ENCODE measurements around the gene ABLIM1.

ABLIM1 gene

DNA sequence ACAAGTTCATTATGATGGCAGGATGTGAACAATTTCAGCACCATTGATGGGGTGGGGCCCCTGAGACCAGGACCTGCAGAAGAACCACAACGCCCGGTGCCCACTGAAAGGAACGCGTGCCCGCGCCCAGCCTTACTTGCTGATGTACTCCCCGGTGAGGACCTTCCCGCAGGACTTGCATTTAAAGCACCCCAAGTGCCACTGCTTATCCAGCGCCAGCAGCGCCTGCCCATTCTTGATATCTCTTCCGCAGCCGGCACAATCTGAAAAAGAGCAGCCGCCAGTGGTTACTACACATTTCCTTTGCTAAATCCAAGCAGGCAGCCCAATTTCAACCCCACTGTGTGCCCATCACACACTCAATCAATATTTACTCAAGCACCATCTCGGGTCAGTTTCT, 110.6 kb downstream of the ABLIM1 start:
- TF ChIP-seq, protein P1, sequence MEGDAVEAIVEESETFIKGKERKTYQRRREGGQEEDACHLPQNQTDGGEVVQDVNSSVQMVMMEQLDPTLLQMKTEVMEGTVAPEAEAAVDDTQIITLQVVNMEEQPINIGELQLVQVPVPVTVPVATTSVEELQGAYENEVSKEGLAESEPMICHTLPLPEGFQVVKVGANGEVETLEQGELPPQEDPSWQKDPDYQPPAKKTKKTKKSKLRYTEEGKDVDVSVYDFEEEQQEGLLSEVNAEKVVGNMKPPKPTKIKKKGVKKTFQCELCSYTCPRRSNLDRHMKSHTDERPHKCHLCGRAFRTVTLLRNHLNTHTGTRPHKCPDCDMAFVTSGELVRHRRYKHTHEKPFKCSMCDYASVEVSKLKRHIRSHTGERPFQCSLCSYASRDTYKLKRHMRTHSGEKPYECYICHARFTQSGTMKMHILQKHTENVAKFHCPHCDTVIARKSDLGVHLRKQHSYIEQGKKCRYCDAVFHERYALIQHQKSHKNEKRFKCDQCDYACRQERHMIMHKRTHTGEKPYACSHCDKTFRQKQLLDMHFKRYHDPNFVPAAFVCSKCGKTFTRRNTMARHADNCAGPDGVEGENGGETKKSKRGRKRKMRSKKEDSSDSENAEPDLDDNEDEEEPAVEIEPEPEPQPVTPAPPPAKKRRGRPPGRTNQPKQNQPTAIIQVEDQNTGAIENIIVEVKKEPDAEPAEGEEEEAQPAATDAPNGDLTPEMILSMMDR (conservative IDR thresholded peaks at IDR 0.05; ENCODE audit: low read depth, low read length), result no peak
- no peak for DNase-seq (ENCODE audit: low read depth)
- no peak overlapping the region for H3K4me3 ChIP-seq (ENCODE audit: low read length)

DNA sequence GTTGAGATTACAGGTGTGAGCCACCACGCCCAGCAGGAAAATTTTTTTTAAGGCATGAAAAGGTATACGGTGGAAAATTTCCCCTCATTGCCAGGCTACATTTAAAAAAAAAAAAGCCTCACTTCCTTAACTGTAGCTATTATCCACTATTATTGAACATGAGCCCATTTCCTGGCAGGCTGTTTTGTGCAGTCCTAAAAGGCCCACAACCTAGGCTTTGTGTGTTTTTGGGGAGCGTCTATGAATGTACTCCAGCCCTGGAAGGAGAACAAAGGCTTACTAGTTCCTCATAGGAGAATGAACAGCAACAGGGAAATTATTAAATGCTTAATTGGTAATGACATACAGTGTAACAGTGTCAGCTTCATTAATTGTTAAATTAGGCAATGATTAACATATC, 111.0 kb downstream of the ABLIM1 start:
- no peak for DNase-seq (ENCODE audit: low read depth)
- TF ChIP-seq, protein P1 (conservative IDR thresholded peaks at IDR 0.05; ENCODE audit: low read depth, low read length), result no peak
- H3K4me3 ChIP-seq (ENCODE audit: low read length), result no peak overlapping the region

DNA sequence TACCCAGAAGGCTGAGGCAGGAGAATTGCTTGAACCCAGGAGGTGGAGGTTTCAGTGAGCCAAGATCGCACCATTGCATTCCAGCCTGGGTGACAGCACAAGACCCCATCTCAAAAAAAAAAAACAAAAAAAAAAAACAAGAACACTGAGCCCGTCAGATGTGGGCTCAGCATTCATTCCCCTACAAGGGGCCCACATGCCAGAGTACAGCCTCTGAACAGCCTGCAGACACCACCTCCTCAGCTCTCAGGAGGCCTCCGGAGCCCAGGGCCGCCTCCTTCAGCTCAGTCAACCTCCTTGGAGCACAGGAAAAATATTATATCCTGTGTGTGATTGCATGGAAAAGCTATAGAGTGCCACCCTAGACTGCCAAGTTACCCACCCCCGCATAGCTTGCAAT, 112.3 kb downstream of the ABLIM1 start:
- no peak for DNase-seq (ENCODE audit: low read depth)
- H3K4me3 ChIP-seq (ENCODE audit: low read length), result no peak overlapping the region
- TF ChIP-seq, protein P1 (conservative IDR thresholded peaks at IDR 0.05; ENCODE audit: low read depth, low read length), result no peak

DNA sequence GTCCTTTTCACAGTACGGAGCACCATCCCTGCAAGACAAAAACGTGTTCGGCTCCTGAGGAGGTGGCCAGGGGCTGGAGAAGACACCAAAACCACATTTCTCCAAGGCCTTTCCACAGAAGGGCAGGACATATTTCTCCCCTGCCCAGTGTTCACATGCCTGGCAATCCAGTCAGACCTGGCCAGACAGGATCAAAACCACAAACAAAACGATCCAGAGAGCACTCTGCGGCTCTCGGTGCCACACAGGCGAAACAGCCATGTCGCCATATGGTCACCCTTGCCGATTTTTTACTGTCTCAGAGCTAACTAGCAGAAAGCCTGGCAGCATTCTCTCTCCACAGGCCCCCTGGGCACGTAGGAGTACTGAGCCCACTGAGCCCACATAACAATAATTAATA, 113.0 kb downstream of the ABLIM1 start:
- TF ChIP-seq, protein P1 (conservative IDR thresholded peaks at IDR 0.05; ENCODE audit: low read depth, low read length), result no peak
- no peak overlapping the region for H3K4me3 ChIP-seq (ENCODE audit: low read length)
- no peak for DNase-seq (ENCODE audit: low read depth)

DNA sequence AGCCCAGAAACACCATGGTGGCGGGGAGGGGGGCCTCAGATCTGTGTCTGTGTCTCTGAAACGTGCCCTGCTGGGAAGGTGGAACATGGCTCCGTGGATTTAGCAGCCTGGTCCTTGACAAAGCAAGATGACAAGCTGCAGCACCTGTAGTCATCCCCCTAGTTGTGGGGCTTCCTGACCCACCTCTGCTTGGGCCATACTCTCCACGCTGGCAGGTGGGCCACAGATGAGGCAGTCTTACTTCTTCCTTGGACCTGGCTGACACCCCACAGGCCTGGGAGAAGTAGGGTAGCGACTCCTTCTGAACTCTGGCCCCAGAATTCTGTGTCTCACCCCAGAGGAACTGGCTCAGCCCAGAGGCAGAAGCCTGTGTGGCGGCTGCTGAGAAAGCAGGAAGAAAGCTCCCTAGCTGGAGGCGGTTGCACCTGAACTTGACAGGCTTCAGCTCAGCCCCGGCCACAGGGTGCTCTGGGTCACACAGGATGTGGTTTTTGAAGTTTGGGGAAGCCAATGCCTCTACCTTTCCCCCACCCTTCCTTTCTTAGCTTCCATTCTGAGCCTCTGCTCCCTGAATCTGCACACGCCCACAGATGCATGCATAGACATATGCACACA, 113.9 kb downstream of the ABLIM1 start:
- no peak overlapping the region for H3K4me3 ChIP-seq (ENCODE audit: low read length)
- TF ChIP-seq, protein P1 (conservative IDR thresholded peaks at IDR 0.05; ENCODE audit: low read depth, low read length), result no peak
- DNase-seq (ENCODE audit: low read depth), result no peak

DNA sequence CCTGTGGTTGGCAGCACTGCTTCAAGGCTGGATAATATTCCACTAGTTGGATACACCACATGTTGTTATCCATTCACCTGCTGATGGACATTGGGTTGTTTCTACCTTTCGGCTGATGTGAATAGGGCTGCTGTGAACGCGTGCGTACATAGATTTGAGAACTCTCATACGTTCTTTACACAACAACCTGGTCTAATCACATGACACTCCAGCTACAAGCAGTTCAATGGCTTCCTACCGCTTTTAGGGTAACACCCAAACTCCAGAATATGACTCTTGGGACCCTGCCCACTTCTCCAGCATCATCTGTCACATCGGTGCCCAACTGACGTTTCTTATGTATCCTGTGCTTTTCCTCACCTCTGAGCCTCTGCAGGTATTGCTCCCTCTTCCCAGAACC, 114.6 kb downstream of the ABLIM1 start:
- H3K4me3 ChIP-seq (ENCODE audit: low read length), result no peak overlapping the region
- TF ChIP-seq, protein P1 (conservative IDR thresholded peaks at IDR 0.05; ENCODE audit: low read depth, low read length), result no peak
- DNase-seq (ENCODE audit: low read depth), result no peak

DNA sequence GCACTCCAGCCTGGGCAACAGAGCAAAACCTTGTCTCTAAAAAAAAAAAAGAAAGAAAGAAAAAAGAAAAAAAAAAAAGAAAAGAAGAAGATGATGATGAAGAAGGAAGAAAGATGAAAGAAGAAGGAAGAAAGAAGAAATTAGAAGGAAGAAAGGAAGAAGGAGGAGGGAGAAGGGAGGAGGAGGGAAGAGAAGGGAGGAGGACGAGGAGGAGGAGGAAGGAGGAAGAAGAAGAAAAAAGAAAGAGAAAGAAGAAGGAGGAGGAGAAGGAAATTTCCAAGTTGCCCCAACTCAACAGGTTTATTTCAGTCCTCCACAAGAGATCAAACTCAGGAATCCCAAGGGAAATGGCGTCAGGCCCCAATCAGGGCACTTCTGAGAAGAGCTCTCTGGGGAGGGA, 115.7 kb downstream of the ABLIM1 start:
- no peak for DNase-seq (ENCODE audit: low read depth)
- H3K4me3 ChIP-seq (ENCODE audit: low read length), result no peak overlapping the region
- TF ChIP-seq, protein P1 (conservative IDR thresholded peaks at IDR 0.05; ENCODE audit: low read depth, low read length), result no peak
